Fibroblast of mammary gland (primary cell): ENCODE data around the gene TMEM41A.
"Not testable (repeated sequence)": the region's sequence is repeated elsewhere in the genome, so short reads cannot be mapped to it uniquely, and the experiment has no call there.

ENCODE experiments used
- DNase-seq: peaks from one replicate; pipeline ENCODE4 v3.0.0-alpha.2; 2010; ENCODE audit warnings: low read depth
- H3K4me3 ChIP-seq: 2 replicates; pipeline ENCODE4 v1.5.1; 2011; ENCODE audit warnings: low read depth, mild to moderate bottlenecking, low read length, moderate library complexity; ENCODE audit not compliant: control insufficient read depth
- CTCF ChIP-seq: conservative IDR thresholded peaks from 2 replicates; pipeline ENCODE4 v1.5.1; 2011; ENCODE audit warnings: low read depth, low read length, inconsistent platforms; ENCODE audit not compliant: control insufficient read depth, insufficient read depth

Gene TMEM41A

GRCh38 chr3:185460309-185460708 lies 38.5 kb downstream of the TMEM41A start:
- no peak for DNase-seq
- H3K4me3 ChIP-seq = no peak overlapping the region

DNA sequence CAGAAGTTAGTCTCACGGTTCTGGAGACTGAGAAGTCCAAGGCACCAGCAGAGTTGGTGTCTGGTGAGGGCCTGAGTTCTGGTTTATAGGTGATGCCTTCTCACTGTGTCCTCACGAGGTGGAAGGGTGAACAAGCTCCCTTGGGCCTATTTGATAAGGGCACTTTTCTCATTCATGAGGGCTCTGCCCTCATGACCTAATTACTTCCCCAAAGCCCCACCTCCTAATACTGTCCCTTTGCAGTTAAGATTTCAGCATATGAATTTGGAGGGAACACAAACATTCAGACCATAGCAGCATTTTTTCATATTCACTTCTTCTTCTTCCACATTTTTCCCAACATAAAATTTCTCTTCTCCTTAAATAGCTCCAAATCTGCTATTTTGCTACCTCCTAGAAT lies 41.5 kb downstream of the TMEM41A start:
- TF ChIP-seq CTCF = no peak
- no peak overlapping the region for H3K4me3 ChIP-seq
- DNase-seq = no peak

More at GRCh38 chr3:185460309-185460708, 38.5 kb downstream of the TMEM41A start:
- TF ChIP-seq CTCF = no peak

- DNase-seq, H3K4me3 ChIP-seq: not testable (repeated sequence)
Measured at GRCh38 chr3:185451432-185451831, 47.4 kb downstream of the TMEM41A start.

- DNase-seq = no peak
- TF ChIP-seq CTCF = no peak
- no peak overlapping the region for H3K4me3 ChIP-seq
Measured at GRCh38 chr3:185448107-185448506, 50.7 kb downstream of the TMEM41A start.

- TF ChIP-seq CTCF = no peak
- no peak overlapping the region for H3K4me3 ChIP-seq
- DNase-seq = no peak
Measured at GRCh38 chr3:185444329-185444728, 54.5 kb downstream of the TMEM41A start.

- no peak for TF ChIP-seq CTCF
- no peak for DNase-seq
- no peak overlapping the region for H3K4me3 ChIP-seq
Measured at GRCh38 chr3:185442031-185442430, 56.8 kb downstream of the TMEM41A start.

- TF ChIP-seq CTCF = no peak
- H3K4me3 ChIP-seq = no peak overlapping the region
- no peak for DNase-seq
Measured at GRCh38 chr3:185439745-185440466, 58.9 kb downstream of the TMEM41A start.
